ENCODE measurements around the gene ANO6. TPM values are rescaled to one million over a fixed set of nuclear protein-coding genes. Genes with fewer than 3 reads are reported as not detected.
"Not testable (repeated sequence)": the region's sequence is repeated elsewhere in the genome, so short reads cannot be mapped to it uniquely, and the experiment has no call there.

Gene ANO6
- total RNA-seq, 3 donors from 2014 or later = 71.8 to 141 (median 76.5) TPM

- TF ChIP-seq POLR2AphosphoS5 (IDR thresholded peaks at IDR 0.05) = no peak
- no peak for TF ChIP-seq POLR2A (IDR thresholded peaks at IDR 0.05)
- no peak for TF ChIP-seq CTCF (IDR thresholded peaks at IDR 0.05)
- H3K4me1 ChIP-seq = no peaks in the 10 kb centered on the region
- no peak overlapping the region for H3K27ac ChIP-seq
- intact Hi-C loops (cut with DNase I; ENCODE audit: low total_unique reads) = loop anchor here (10.0 kb wide), 1 partner anchor 205 kb away; no protein-coding TSS in a partner anchor
- no peak for DNase-seq (ENCODE audit: low spot score in 2 of 2)
- H3K4me3 ChIP-seq = no peak overlapping the region
- H3K36me3 ChIP-seq = no peaks in the 10 kb centered on the region
- H3K27me3 ChIP-seq = no peaks in the 10 kb centered on the region
- no peaks in the 10 kb centered on the region for H3K9me3 ChIP-seq
Observed at GRCh38 chr12:45389426-45389825, 173.5 kb downstream of the ANO6 start.

GRCh38 chr12:45397499-45397898 is 181.6 kb downstream of the ANO6 start:
- H3K27me3 ChIP-seq; H3K36me3 ChIP-seq; H3K9me3 ChIP-seq; H3K27ac ChIP-seq; H3K4me3 ChIP-seq; DNase-seq (ENCODE audit: low spot score in 2 of 2); H3K4me1 ChIP-seq; intact Hi-C loops (cut with DNase I; ENCODE audit: low total_unique reads): not testable (repeated sequence)

GRCh38 chr12:45398552-45398951 is 182.7 kb downstream of the ANO6 start:
- no peak overlapping the region for H3K27ac ChIP-seq
- no peaks in the 10 kb centered on the region for H3K9me3 ChIP-seq
- no peaks in the 10 kb centered on the region for H3K27me3 ChIP-seq
- H3K36me3 ChIP-seq = no peaks in the 10 kb centered on the region
- no peak for DNase-seq (ENCODE audit: low spot score in 2 of 2)
- intact Hi-C loops (cut with DNase I; ENCODE audit: low total_unique reads) = no loop called here
- no peak overlapping the region for H3K4me3 ChIP-seq
- no peak for TF ChIP-seq POLR2AphosphoS5 (IDR thresholded peaks at IDR 0.05)
- no peak for TF ChIP-seq POLR2A (IDR thresholded peaks at IDR 0.05)
- no peak for TF ChIP-seq CTCF (IDR thresholded peaks at IDR 0.05)
- H3K4me1 ChIP-seq = no peaks in the 10 kb centered on the region

GRCh38 chr12:45400991-45401390 is 185.1 kb downstream of the ANO6 start:
- Histone ChIP-seq H3K27ac (no peak overlapping the region), H3K27me3 (no peaks in the 10 kb centered on the region), H3K4me3 (no peak overlapping the region), H3K36me3 (no peaks in the 10 kb centered on the region), H3K9me3 (no peaks in the 10 kb centered on the region), H3K4me1 (no peaks in the 10 kb centered on the region)
- TF ChIP-seq CTCF (IDR thresholded peaks at IDR 0.05) = no peak
- no peak for TF ChIP-seq POLR2AphosphoS5 (IDR thresholded peaks at IDR 0.05)
- TF ChIP-seq POLR2A (IDR thresholded peaks at IDR 0.05) = no peak
- DNase-seq (ENCODE audit: low spot score in 2 of 2) = no peak
- intact Hi-C loops (cut with DNase I; ENCODE audit: low total_unique reads) = no loop called here

- Histone ChIP-seq H3K4me1 (no peaks in the 10 kb centered on the region), H3K27ac (no peak overlapping the region), H3K27me3 (no peaks in the 10 kb centered on the region), H3K4me3 (no peak overlapping the region), H3K9me3 (no peaks in the 10 kb centered on the region), H3K36me3 (no peaks in the 10 kb centered on the region)
- TF ChIP-seq CTCF (IDR thresholded peaks at IDR 0.05) = no peak
- no peak for TF ChIP-seq POLR2A (IDR thresholded peaks at IDR 0.05)
- TF ChIP-seq POLR2AphosphoS5 (IDR thresholded peaks at IDR 0.05) = no peak
- no peak for DNase-seq (ENCODE audit: low spot score in 2 of 2)
- intact Hi-C loops (cut with DNase I; ENCODE audit: low total_unique reads) = no loop called here
Observed at GRCh38 chr12:45402288-45402687, 186.4 kb downstream of the ANO6 start.

All from breast epithelium (tissue), 4 donors.